Upper lobe of left lung (tissue), 4 donors: ENCODE data around the gene TENM3.

Experiments used
- CTCF ChIP-seq, 6 experiments: fragments of 450-650 bp in 4 of 6; fragments of 200-600 bp in 2 of 6; sonication (generic) in 2 of 6; IDR thresholded peaks; one replicate each; pipeline ENCODE4 v1.5.1; 2016 to 2019; ENCODE audit warnings: antibody characterized with exemption in 6 of 6
- EP300 ChIP-seq, 4 donors: sonication (generic); formaldehyde crosslinking; IDR thresholded peaks; one replicate each; pipeline ENCODE4 v1.5.1; 2017; ENCODE audit warnings: antibody characterized with exemption in 4 of 4, control low read depth in 2 of 4
- POLR2A ChIP-seq, 4 donors: fragments of 450-650 bp; IDR thresholded peaks; one replicate each; pipeline ENCODE4 v1.5.1; 2016 to 2017; ENCODE audit warnings: antibody characterized with exemption in 4 of 4, mild to moderate bottlenecking in 2 of 4
- POLR2AphosphoS5 ChIP-seq, 2 donors: sonication (generic); formaldehyde crosslinking; IDR thresholded peaks; one replicate each; pipeline ENCODE4 v1.5.1; 2017; ENCODE audit warnings: antibody characterized with exemption in 2 of 2

GRCh38 chr4:182680234-182680653, 437.0 kb downstream of the TENM3 start:
- no peak for TF ChIP-seq CTCF (IDR thresholded peaks at IDR 0.05)
- TF ChIP-seq POLR2AphosphoS5 (IDR thresholded peaks at IDR 0.05) = no peak
- no peak for TF ChIP-seq EP300 (IDR thresholded peaks at IDR 0.05)
- no peak for TF ChIP-seq POLR2A (IDR thresholded peaks at IDR 0.05)
